GM21737 (cell line): ENCODE data around the gene CEMIP.

Experiments
- ATAC-seq: cut with Tn5 transposase; IDR thresholded peaks from one replicate; pipeline ENCODE4 v1.9.1; 2021; ENCODE audit warnings: mild to moderate bottlenecking, moderate library complexity; ENCODE audit not compliant: unreplicated experiment

Gene CEMIP

GRCh38 chr15:80817901-80818300 is 38.7 kb downstream of the CEMIP start:
- ATAC-seq: no peak

GRCh38 chr15:80819001-80819400 is 39.8 kb downstream of the CEMIP start:
- no peak for ATAC-seq

- no peak for ATAC-seq
Measured at GRCh38 chr15:80820092-80820491, 40.9 kb downstream of the CEMIP start.

GRCh38 chr15:80822256-80822655 is 43.1 kb downstream of the CEMIP start:
- ATAC-seq: no peak

- ATAC-seq: no peak
Measured at GRCh38 chr15:80822676-80823075, 43.5 kb downstream of the CEMIP start.

GRCh38 chr15:80823120-80823519 is 44.0 kb downstream of the CEMIP start:
- no peak for ATAC-seq

GRCh38 chr15:80823995-80824394 is 44.8 kb downstream of the CEMIP start:
- ATAC-seq: no peak

GRCh38 chr15:80825361-80826030 is 46.3 kb downstream of the CEMIP start:
- no peak for ATAC-seq

- ATAC-seq: no peak
Measured at GRCh38 chr15:80828796-80829195, 49.6 kb downstream of the CEMIP start.

- ATAC-seq: no peak
Measured at GRCh38 chr15:80830677-80831076, 51.5 kb downstream of the CEMIP start.

GRCh38 chr15:80831192-80831591 is 52.0 kb downstream of the CEMIP start:
- ATAC-seq: no peak

GRCh38 chr15:80831606-80832224 is 52.5 kb downstream of the CEMIP start:
- ATAC-seq: no peak

GRCh38 chr15:80832686-80833085 is 53.5 kb downstream of the CEMIP start:
- no peak for ATAC-seq

GRCh38 chr15:80834402-80834801 is 55.2 kb downstream of the CEMIP start:
- ATAC-seq: no peak

- no peak for ATAC-seq
Measured at GRCh38 chr15:80834906-80835305, 55.7 kb downstream of the CEMIP start.

- no peak for ATAC-seq
Measured at GRCh38 chr15:80835336-80835735, 56.2 kb downstream of the CEMIP start.

- no peak for ATAC-seq
Measured at GRCh38 chr15:80836223-80836622, 57.1 kb downstream of the CEMIP start.

GRCh38 chr15:80837006-80837405 is 57.8 kb downstream of the CEMIP start:
- ATAC-seq: no peak

- ATAC-seq: no peak
Measured at GRCh38 chr15:80838012-80838411, 58.8 kb downstream of the CEMIP start.

- ATAC-seq: no peak
Measured at GRCh38 chr15:80838666-80839065, 59.5 kb downstream of the CEMIP start.

- no peak for ATAC-seq
Measured at GRCh38 chr15:80839764-80840130, 60.6 kb downstream of the CEMIP start.

GRCh38 chr15:80840182-80841130 is 61.3 kb downstream of the CEMIP start:
- ATAC-seq: no peak
